Measurements from ENCODE around the gene MS4A4E.

MS4A4E gene

DNA sequence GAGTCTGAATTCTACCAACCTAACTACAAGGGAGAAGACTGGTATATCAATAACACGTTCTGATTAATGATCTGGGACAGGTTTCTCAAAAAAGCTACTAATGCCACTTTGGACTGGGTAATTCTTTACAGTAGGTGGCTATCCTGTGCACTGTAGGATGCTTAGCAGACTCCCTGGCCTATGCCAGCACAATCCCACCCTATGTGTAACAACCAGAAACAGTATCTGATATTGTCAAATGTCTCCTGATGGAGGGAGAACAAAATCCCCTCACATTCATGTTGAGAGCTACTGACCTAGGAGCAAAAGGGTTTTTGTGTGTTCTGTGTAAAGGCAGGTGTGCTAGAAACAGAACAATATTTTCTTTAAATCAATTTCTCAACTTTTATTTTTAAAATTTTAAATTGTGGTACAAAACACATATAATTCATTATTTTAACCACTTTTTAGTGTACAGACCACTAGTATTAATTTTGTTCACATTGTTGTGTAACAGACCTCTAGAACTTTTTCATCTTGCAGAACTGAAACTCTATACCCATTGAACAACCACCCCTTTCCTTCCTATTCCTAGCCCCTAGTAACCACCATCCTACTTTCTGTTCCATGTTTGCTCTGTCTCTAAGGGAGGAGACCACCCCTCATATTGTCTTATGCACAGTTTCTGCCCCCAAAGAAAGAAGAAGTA, 58.0 kb downstream of the MS4A4E start:
- TF ChIP-seq, protein P1, sequence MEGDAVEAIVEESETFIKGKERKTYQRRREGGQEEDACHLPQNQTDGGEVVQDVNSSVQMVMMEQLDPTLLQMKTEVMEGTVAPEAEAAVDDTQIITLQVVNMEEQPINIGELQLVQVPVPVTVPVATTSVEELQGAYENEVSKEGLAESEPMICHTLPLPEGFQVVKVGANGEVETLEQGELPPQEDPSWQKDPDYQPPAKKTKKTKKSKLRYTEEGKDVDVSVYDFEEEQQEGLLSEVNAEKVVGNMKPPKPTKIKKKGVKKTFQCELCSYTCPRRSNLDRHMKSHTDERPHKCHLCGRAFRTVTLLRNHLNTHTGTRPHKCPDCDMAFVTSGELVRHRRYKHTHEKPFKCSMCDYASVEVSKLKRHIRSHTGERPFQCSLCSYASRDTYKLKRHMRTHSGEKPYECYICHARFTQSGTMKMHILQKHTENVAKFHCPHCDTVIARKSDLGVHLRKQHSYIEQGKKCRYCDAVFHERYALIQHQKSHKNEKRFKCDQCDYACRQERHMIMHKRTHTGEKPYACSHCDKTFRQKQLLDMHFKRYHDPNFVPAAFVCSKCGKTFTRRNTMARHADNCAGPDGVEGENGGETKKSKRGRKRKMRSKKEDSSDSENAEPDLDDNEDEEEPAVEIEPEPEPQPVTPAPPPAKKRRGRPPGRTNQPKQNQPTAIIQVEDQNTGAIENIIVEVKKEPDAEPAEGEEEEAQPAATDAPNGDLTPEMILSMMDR (IDR thresholded peaks at IDR 0.05; ENCODE audit: low read depth, low read length), result no peak
- DNase-seq (ENCODE audit: extremely low read depth, low read depth), result no peak

DNA sequence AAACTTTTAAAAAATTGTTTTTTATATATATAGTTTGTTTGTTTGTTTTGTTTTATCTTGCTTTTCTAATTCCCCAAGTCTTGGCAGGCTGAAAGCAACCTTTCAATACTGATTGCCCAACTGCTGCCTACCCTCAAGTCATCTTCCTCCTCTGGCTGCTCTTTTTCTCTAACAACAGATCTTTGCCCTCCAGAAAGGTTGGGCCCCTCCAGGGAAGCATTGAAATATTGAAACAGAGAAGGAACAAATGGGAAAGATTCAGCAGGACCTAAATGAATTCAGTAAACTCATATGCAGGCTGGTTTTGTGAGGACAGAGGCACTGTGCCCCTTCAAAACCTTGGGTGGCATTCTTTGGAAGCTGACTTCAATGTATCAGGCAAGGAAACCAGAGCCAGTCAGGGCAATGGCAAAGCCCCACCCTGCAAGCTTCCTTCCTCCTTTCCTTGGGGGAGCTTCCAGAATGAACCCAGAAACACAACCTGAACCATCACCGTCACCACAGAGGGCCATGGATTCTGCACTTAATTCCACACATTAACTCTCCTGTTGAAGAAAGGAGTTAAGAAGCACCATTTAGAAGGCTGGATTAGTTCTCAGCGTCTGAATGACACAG, 59.2 kb downstream of the MS4A4E start:
- DNase-seq (ENCODE audit: extremely low read depth, low read depth), result no peak
- TF ChIP-seq, protein P1 (IDR thresholded peaks at IDR 0.05; ENCODE audit: low read depth, low read length), result no peak

DNA sequence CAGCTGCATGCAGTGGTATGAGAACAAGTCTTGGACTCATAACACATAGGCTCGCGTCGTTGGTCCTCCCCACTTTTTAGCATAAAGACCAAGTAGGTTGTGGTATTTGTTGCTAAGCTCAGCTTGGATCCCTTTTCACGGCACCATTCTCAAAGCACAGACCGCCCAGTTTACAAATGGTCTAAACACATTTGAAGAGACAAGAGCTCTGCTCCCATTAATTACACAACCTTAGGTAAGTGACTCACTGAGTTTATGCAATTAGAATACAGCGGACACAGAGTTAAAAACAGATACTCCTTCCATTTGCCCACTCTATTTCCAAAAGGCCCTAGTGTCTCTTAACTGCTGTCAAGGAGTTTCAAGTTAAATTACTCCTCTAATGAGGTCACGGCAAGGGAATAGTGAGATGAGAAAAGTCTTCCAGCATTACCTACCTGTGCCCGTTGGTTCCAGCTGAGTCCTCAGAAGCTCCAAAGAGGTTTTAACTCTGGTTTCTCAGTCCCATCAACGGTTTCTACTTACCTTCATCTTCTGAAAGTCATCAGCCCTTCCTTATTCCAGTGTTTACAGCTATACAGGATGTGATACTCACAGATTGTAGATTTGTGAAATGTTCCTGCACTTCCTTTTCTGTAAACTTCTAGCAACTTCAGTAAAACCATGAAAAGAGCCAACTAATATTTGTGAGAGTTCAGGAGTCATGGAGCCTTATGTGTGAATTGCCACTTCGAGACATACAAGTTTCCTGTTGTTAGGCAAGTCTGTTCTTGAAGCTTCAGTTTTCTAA, 60.2 kb downstream of the MS4A4E start, which contains the start of gene MS4A6A:
MS4A6A (minus strand) TSS at position 543 of the 790 bp plus-strand sequence. CDS start 1,356 bp downstream, outside the sequence.
- TF ChIP-seq, protein P1 (IDR thresholded peaks at IDR 0.05; ENCODE audit: low read depth, low read length), result no peak

DNA sequence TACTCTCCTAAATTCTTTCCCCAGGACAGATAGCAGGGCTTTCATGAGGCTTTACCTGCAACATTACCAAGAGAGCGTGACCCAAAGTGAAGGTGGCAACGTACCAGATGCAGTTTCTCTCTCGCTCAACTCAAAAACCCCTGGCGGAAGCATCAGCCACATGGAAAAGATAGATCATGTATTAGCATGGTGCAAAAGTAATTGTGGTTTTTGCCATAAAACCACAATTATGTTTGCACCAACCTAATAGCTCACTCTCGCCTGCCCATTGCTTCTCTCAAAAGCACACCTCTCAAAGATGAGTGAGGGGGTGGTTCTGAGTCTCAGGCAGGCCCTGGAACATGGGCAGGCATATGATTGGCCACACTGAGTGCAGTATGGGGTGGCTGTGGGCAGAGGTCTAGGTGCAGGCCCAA, 67.1 kb downstream of the MS4A4E start:
- TF ChIP-seq, protein P1 (IDR thresholded peaks at IDR 0.05; ENCODE audit: low read depth, low read length), result no peak
- no peak for DNase-seq (ENCODE audit: extremely low read depth, low read depth)

More for the DNA sequence above, 60.2 kb downstream of the MS4A4E start, which contains the start of gene MS4A6A:
- DNase-seq (ENCODE audit: extremely low read depth, low read depth), result no peak

DNA sequence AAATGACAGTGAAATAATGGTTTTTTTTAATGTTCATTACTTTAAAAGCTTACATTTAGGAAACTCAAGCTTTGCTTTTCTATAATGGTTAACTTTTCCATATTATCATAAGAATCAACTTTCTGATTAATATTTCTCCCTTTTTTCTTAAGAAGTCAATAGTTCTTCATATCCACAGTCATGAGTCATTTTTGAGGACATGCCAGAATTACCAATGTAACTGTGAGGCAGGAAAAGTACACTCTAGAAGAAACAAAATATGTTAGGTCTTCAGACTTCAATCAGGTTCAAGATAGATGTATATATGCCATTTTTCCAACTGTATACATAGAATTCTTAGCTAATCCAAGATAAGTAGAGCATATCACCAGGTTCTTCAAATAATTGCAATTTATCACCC, 70.9 kb downstream of the MS4A4E start:
- DNase-seq (ENCODE audit: extremely low read depth, low read depth), result no peak
- TF ChIP-seq, protein P1 (IDR thresholded peaks at IDR 0.05; ENCODE audit: low read depth, low read length), result no peak

DNA sequence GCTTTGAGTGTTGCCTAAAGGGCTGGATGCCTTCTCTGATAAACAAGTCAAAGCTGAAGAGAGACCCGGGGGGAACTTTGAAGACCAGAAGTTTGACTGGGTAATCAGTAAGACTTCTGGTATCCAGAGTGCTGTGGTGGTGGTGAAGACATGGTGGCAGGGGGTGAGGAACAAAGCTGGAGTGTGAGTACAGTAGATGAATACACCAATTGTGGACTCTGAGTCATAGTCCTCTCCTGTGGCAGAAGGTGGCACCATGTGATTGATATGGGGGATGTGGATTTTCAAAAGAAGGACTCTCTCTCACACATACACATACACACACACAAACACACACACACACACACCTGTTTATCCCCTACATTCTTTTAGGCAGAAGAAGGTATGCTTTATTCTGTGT, 72.4 kb downstream of the MS4A4E start:
- TF ChIP-seq, protein P1 (IDR thresholded peaks at IDR 0.05; ENCODE audit: low read depth, low read length), result no peak
- DNase-seq (ENCODE audit: extremely low read depth, low read depth), result no peak
